IMR-90 (cell line): ENCODE results near the gene BTNL3. TPM values are rescaled to one million over a fixed set of nuclear protein-coding genes. Genes with fewer than 3 reads are reported as not detected.

Experiments
- ATAC-seq: fragments of 200-7000 bp; cut with Tn5 transposase; 2 replicates; pipeline ENCODE4 v1.9.1; 2020; ENCODE audit warnings: low read depth, mild to moderate bottlenecking, moderate library complexity
- BruUV-seq: library from RNA; stranded (reverse); fragments of 400-500 nt; replicated peaks from 2 replicates; lab custom pipeline; 2021; lab: Mats Ljungman, UMichigan
- CTCF ChIA-PET: fragments of 300-600 bp; formaldehyde crosslinking; extraction: SDS; loops from one replicate; lab custom pipeline; 2021; ENCODE audit warnings: antibody characterized with exemption; lab: Yijun Ruan, JAX
- POLR2A ChIA-PET: fragments of 300-600 bp; sonication (Branson Sonifier 250); formaldehyde crosslinking; loops from one replicate; lab custom pipeline; 2022; ENCODE audit warnings: antibody characterized with exemption; ENCODE audit not compliant: unreplicated experiment; lab: Charles Lee
- DNase-seq: peaks from one replicate; pipeline ENCODE4 v3.0.0; 2013
- H2AFZ ChIP-seq: replicated peaks from 2 replicates; pipeline ENCODE3; 2013; ENCODE audit warnings: low read length, mild to moderate bottlenecking; ENCODE audit not compliant: poor library complexity
- H2AK5ac ChIP-seq: 2 replicates; pipeline ENCODE4 v1.6.1; 2013; ENCODE audit warnings: low read depth, low read length, inconsistent platforms
- H2AK9ac ChIP-seq: replicated peaks from 2 replicates; pipeline ENCODE3; 2013; ENCODE audit warnings: mild to moderate bottlenecking, low read depth, low read length, moderate library complexity; ENCODE audit not compliant: poor library complexity
- H2BK120ac ChIP-seq: 2 replicates; pipeline ENCODE4 v1.6.1; 2013; ENCODE audit warnings: low read depth, low read length, inconsistent platforms
- H2BK15ac ChIP-seq: 3 replicates; pipeline ENCODE4 v1.6.1; 2013; ENCODE audit warnings: low read depth, low read length, inconsistent platforms
- H2BK20ac ChIP-seq: 2 replicates; pipeline ENCODE4 v1.6.1; 2013; ENCODE audit warnings: low read depth, mild to moderate bottlenecking, inconsistent platforms, low read length, moderate library complexity
- H2BK5ac ChIP-seq: 2 replicates; pipeline ENCODE4 v1.6.1; 2013; ENCODE audit warnings: mild to moderate bottlenecking, low read depth, low read length, inconsistent platforms; ENCODE audit not compliant: poor library complexity, severe bottlenecking
- H3K14ac ChIP-seq: replicated peaks from 2 replicates; pipeline ENCODE4 v1.6.1; 2013; ENCODE audit warnings: low read depth, low read length, inconsistent platforms
- H3K18ac ChIP-seq: 2 replicates; pipeline ENCODE4 v1.6.1; 2013; ENCODE audit warnings: low read depth, low read length, control low read depth
- H3K23ac ChIP-seq: 2 replicates; pipeline ENCODE4 v1.6.1; 2013; ENCODE audit warnings: low read depth, low read length, inconsistent platforms
- H3K27ac ChIP-seq: 2 replicates; pipeline ENCODE4 v1.5.1; 2013; ENCODE audit warnings: mild to moderate bottlenecking, control low read depth, low read length; ENCODE audit not compliant: insufficient read depth
- H3K27me3 ChIP-seq: 2 replicates; pipeline ENCODE4 v1.6.1; 2013; ENCODE audit warnings: low read length; ENCODE audit not compliant: control insufficient read depth, insufficient read depth
- H3K36me3 ChIP-seq: 2 replicates; pipeline ENCODE4 v1.6.1; 2013; ENCODE audit warnings: low read length, mixed read lengths; ENCODE audit not compliant: control insufficient read depth, insufficient read depth
- H3K4ac ChIP-seq: 2 replicates; pipeline ENCODE4 v1.6.1; 2013; ENCODE audit warnings: low read depth, low read length, inconsistent platforms
- H3K4me1 ChIP-seq: 2 replicates; pipeline ENCODE4 v1.6.1; 2013; ENCODE audit warnings: low read length, mixed read lengths; ENCODE audit not compliant: control insufficient read depth, insufficient read depth
- H3K4me2 ChIP-seq: 2 replicates; pipeline ENCODE4 v1.6.1; 2013; ENCODE audit warnings: low read depth, mild to moderate bottlenecking, control low read depth, low read length, moderate library complexity
- H3K4me3 ChIP-seq: 2 replicates; pipeline ENCODE4 v1.5.1; 2013; ENCODE audit warnings: low read depth, mild to moderate bottlenecking, control low read depth, low read length, moderate library complexity; ENCODE audit not compliant: insufficient read depth
- H3K56ac ChIP-seq: 2 replicates; pipeline ENCODE4 v1.6.1; 2013; ENCODE audit warnings: low read length, inconsistent platforms; ENCODE audit not compliant: insufficient read depth; ENCODE audit errors: extremely low read depth
- H3K79me1 ChIP-seq, 2 experiments: 2 replicates each; pipeline ENCODE4 v1.6.1; 2013; ENCODE audit warnings: low read length in 2 of 2, inconsistent platforms in 1 of 2, low read depth in 1 of 2
- H3K9ac ChIP-seq: 2 replicates; pipeline ENCODE4 v1.6.1; 2013; ENCODE audit warnings: low read depth, low read length, control low read depth
- H3K9me1 ChIP-seq: 2 replicates; pipeline ENCODE4 v1.6.1; 2013; ENCODE audit warnings: low read length, inconsistent platforms; ENCODE audit not compliant: insufficient read depth
- H3K9me3 ChIP-seq: 2 replicates; pipeline ENCODE4 v1.6.1; 2013; ENCODE audit warnings: low read length; ENCODE audit not compliant: control insufficient read depth, insufficient read depth
- H4K20me1 ChIP-seq: 2 replicates; pipeline ENCODE4 v1.6.1; 2013; ENCODE audit warnings: low read length, inconsistent platforms; ENCODE audit not compliant: insufficient read depth
- H4K5ac ChIP-seq: 2 replicates; pipeline ENCODE4 v1.6.1; 2013; ENCODE audit warnings: mild to moderate bottlenecking, low read depth, low read length, control low read depth
- H4K8ac ChIP-seq, 2 experiments: 2 replicates each; pipeline ENCODE4 v1.6.1; 2013; ENCODE audit warnings: low read depth in 2 of 2, low read length in 2 of 2, control low read depth in 1 of 2, inconsistent platforms in 1 of 2
- H4K91ac ChIP-seq: 2 replicates; pipeline ENCODE4 v1.6.1; 2013; ENCODE audit warnings: low read depth, low read length, inconsistent platforms; ENCODE audit not compliant: insufficient read depth
- WGBS, 2 experiments: methylation state at CpG; one replicate each; pipeline versions ENCODE4 v1.1.5 to v1.1.7; 2013; ENCODE audit warnings: missing lambda C conversion rate in 2 of 2; ENCODE audit not compliant: insufficient read length in 1 of 2; ENCODE audit errors: extremely low coverage in 2 of 2; 5-methylcytosine and 5-hydroxymethylcytosine counted together
- dilution Hi-C: fragments of 300-500 bp; cut with HindIII; formaldehyde crosslinking; loops from one replicate; pipeline ENCODE4 v1.14.3; 2018; ENCODE audit warnings: low sequenced_read_pairs; ENCODE audit not compliant: unreplicated experiment
- in situ Hi-C: fragments of 300-500 bp; cut with MboI; formaldehyde crosslinking; loops from 3 replicates; pipeline ENCODE4 v1.14.3; 2019; ENCODE audit warnings: low sequenced_read_pairs, inconsistent platforms, mixed read lengths
- intact Hi-C: fragments of 100-400 bp; cut with micrococcal nuclease; formaldehyde crosslinking; loops from 2 replicates; pipeline ENCODE4 v1.10.0; 2022
- polyA plus RNA-seq, 3 experiments: library from polyadenylated mRNA; depleted of rRNA; stranded (reverse); fragments of >200 nt; gene quantifications; 2 replicates each; pipeline ENCODE4 v1.2.3, GENCODE V29; 2012; ENCODE audit warnings: low replicate concordance in 1 of 3
- total RNA-seq: library from RNA; depleted of rRNA; stranded (reverse); fragments of >200 nt; gene quantifications from 2 replicates; pipeline ENCODE4 v1.2.3, GENCODE V29; 2012
- TF ChIP-seq, protein P1 (sequence below): conservative IDR thresholded peaks from 2 replicates; pipeline ENCODE4 v1.5.1; 2012; ENCODE audit warnings: mild to moderate bottlenecking, low read depth, low read length, improper control_type of control experiment
- TF ChIP-seq, protein P2 (sequence below): fragments of 150-350 bp; IDR thresholded peaks from 2 replicates; pipeline ENCODE4 v1.6.1; 2016; ENCODE audit warnings: low read depth, mild to moderate bottlenecking, low read length, moderate library complexity, borderline replicate concordance

Gene BTNL3
- total and polyA plus RNA-seq, 2 of the 4 experiments (the other 2 are of a cell fraction), result not detected

DNA sequence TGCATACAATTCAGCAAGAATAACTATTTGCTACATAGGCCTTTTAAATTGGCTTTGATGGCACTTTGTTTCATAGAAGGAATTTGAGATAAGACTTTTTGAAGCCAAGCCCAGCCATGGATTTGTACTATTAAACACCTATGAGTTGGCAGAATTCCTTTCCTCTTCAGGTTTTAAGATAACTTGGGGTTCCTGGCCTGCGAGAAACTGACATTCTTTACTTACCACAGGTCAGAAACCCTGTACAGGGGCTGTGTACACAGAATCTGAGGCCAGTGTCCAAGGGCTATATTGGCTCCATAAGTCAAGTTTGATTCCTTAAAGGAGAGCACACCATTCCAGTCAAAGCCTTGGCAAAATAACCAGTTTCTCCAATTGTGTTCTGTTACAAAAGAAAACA is 10.8 kb upstream of the BTNL3 start:
- Histone ChIP-seq H2BK5ac (no peak overlapping the region), H2AK5ac (no peak overlapping the region), H3K14ac (no peak overlapping the region), H3K4me2 (no peak overlapping the region), H3K9ac (no peak overlapping the region), H3K56ac (no peak overlapping the region), H4K5ac (no peak overlapping the region), H3K4ac (no peak overlapping the region), H3K36me3 (no peaks in the 10 kb centered on the region), H4K91ac (no peak overlapping the region), H3K4me1 (no peaks in the 10 kb centered on the region), H2BK20ac (no peak overlapping the region), H3K27ac (no peak overlapping the region), H4K20me1 (no peaks in the 10 kb centered on the region), H4K8ac (no peak overlapping the region), H2AK9ac (no peak overlapping the region), H3K9me1 (no peaks in the 10 kb centered on the region), H2BK15ac (no peak overlapping the region), H3K23ac (no peak overlapping the region), H2BK120ac (no peak overlapping the region), H3K9me3 (no peaks in the 10 kb centered on the region), H3K27me3 (no peaks in the 10 kb centered on the region), H3K18ac (no peak overlapping the region), H2AFZ (no peak overlapping the region), H3K79me1 (no peaks in the 10 kb centered on the region), H3K4me3 (no peak overlapping the region)
- ChIA-PET CTCF (no interaction called here), POLR2A (no interaction called here)
- no TSS peak for BruUV-seq
- in situ Hi-C loops, result no loop called here
- no CpG with 5 or more reads among the region's 1 CpG for WGBS, 2 experiments
- ATAC-seq (no peak), DNase-seq (no peak)
- dilution Hi-C loops, result no loop called here
- TF ChIP-seq, protein P1, sequence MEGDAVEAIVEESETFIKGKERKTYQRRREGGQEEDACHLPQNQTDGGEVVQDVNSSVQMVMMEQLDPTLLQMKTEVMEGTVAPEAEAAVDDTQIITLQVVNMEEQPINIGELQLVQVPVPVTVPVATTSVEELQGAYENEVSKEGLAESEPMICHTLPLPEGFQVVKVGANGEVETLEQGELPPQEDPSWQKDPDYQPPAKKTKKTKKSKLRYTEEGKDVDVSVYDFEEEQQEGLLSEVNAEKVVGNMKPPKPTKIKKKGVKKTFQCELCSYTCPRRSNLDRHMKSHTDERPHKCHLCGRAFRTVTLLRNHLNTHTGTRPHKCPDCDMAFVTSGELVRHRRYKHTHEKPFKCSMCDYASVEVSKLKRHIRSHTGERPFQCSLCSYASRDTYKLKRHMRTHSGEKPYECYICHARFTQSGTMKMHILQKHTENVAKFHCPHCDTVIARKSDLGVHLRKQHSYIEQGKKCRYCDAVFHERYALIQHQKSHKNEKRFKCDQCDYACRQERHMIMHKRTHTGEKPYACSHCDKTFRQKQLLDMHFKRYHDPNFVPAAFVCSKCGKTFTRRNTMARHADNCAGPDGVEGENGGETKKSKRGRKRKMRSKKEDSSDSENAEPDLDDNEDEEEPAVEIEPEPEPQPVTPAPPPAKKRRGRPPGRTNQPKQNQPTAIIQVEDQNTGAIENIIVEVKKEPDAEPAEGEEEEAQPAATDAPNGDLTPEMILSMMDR, result no peak
- TF ChIP-seq, protein P2, sequence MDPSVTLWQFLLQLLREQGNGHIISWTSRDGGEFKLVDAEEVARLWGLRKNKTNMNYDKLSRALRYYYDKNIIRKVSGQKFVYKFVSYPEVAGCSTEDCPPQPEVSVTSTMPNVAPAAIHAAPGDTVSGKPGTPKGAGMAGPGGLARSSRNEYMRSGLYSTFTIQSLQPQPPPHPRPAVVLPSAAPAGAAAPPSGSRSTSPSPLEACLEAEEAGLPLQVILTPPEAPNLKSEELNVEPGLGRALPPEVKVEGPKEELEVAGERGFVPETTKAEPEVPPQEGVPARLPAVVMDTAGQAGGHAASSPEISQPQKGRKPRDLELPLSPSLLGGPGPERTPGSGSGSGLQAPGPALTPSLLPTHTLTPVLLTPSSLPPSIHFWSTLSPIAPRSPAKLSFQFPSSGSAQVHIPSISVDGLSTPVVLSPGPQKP, result no peak
- intact Hi-C loops, result no loop called here
